ENCODE results near the gene RMND5B.

DNA sequence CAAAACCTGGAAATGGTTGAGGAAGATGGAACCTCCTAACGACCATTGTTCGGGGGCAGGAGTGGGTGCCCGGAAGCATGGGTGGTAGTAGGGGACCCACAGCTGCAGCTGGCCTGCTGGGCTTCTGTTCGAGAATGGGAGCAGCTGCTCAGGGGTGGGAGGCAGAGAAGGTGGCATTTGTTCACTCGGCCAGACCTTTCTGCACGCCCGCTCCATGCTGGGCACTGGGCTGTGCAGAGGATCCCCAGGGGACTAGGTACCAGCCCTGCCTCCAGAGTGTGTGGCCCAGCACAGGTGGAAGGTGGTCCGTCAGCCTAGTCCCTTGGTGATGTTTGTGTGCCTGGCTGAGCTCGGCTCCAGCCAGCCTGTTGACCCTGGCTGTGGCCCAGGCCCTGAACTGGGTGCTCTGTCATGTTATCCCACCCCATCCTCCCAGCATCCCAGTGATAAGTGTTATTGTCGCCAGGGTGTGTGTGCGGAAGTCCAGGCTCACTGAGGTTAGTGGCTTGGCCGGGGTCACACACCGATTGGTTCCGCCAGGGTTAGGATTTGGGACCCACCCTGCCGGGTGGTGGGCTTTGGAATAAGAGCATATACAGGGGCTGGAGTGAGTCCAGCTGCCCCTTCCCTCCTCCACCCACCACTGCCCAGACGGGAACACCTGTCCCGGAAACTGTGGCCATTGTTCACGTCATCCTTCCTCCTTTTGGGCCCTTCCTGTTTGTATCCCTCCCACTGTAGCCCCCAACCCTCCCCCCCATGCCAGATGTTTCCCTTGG is 12.7 kb upstream of the RMND5B start:
- TF ChIP-seq TAF1 (IDR thresholded peaks at IDR 0.05; ENCODE audit: low read depth) = no peak
- no peak for TF ChIP-seq ZBTB7A (IDR thresholded peaks at IDR 0.05; ENCODE audit: low read depth)
- no peak for TF ChIP-seq YY1 (IDR thresholded peaks at IDR 0.05; ENCODE audit: low read depth)
- no peak for TF ChIP-seq TCF12 (IDR thresholded peaks at IDR 0.05; ENCODE audit: low read depth)
- TF ChIP-seq NFIC (IDR thresholded peaks at IDR 0.05) = no peak
- no peak for TF ChIP-seq CEBPB (IDR thresholded peaks at IDR 0.05)
- TF ChIP-seq, protein P1, sequence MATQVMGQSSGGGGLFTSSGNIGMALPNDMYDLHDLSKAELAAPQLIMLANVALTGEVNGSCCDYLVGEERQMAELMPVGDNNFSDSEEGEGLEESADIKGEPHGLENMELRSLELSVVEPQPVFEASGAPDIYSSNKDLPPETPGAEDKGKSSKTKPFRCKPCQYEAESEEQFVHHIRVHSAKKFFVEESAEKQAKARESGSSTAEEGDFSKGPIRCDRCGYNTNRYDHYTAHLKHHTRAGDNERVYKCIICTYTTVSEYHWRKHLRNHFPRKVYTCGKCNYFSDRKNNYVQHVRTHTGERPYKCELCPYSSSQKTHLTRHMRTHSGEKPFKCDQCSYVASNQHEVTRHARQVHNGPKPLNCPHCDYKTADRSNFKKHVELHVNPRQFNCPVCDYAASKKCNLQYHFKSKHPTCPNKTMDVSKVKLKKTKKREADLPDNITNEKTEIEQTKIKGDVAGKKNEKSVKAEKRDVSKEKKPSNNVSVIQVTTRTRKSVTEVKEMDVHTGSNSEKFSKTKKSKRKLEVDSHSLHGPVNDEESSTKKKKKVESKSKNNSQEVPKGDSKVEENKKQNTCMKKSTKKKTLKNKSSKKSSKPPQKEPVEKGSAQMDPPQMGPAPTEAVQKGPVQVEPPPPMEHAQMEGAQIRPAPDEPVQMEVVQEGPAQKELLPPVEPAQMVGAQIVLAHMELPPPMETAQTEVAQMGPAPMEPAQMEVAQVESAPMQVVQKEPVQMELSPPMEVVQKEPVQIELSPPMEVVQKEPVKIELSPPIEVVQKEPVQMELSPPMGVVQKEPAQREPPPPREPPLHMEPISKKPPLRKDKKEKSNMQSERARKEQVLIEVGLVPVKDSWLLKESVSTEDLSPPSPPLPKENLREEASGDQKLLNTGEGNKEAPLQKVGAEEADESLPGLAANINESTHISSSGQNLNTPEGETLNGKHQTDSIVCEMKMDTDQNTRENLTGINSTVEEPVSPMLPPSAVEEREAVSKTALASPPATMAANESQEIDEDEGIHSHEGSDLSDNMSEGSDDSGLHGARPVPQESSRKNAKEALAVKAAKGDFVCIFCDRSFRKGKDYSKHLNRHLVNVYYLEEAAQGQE (IDR thresholded peaks at IDR 0.05; ENCODE audit: low read depth) = no peak

Data from Ishikawa (cell line).